Psoas muscle (tissue), 8 donors: ENCODE data around the gene ALDH6A1. TPM values are rescaled to one million over a fixed set of nuclear protein-coding genes. Genes with fewer than 3 reads are reported as not detected.
"Not testable (repeated sequence)": the region's sequence is repeated elsewhere in the genome, so short reads cannot be mapped to it uniquely, and the experiment has no call there.

Source experiments
- ATAC-seq, 4 donors: fragments of 200-7000 bp; cut with Tn5 transposase; one replicate each; pipeline ENCODE4 v1.9.1; 2020; ENCODE audit warnings: moderate library complexity in 3 of 4, mild to moderate bottlenecking in 2 of 4
- DNase-seq, 2 donors: peaks; one replicate each; pipeline ENCODE4 v3.0.0-alpha.2; 2020
- H3K27ac ChIP-seq: fragments of 200-600 bp; one replicate; pipeline ENCODE4 v1.8.0; 2022
- H3K27me3 ChIP-seq, 3 donors: fragments of 200-600 bp in 1 of 3; one replicate each; pipeline versions ENCODE4 v1.6.1 to v1.8.0; 2013 to 2022; ENCODE audit warnings: low read length in 2 of 3, mild to moderate bottlenecking in 2 of 3, moderate library complexity in 1 of 3; ENCODE audit not compliant: insufficient read depth in 3 of 3
- H3K36me3 ChIP-seq, 2 donors: fragments of 200-600 bp in 1 of 2; one replicate each; pipeline versions ENCODE4 v1.6.1 to v1.8.0; 2013 to 2022; ENCODE audit warnings: low read depth in 1 of 2, mild to moderate bottlenecking in 1 of 2, moderate library complexity in 1 of 2; ENCODE audit not compliant: insufficient read depth in 1 of 2
- H3K4me1 ChIP-seq: fragments of 200-600 bp; one replicate; pipeline ENCODE4 v1.8.0; 2022
- H3K4me3 ChIP-seq: fragments of 200-600 bp; one replicate; pipeline ENCODE4 v1.8.0; 2022; ENCODE audit warnings: mild to moderate bottlenecking
- H3K9me3 ChIP-seq: fragments of 200-600 bp; one replicate; pipeline ENCODE4 v1.8.0; 2022
- WGBS, 3 donors: extraction: QIAGEN DNeasy Blood & Tissue Kit; methylation state at CpG; one replicate each; pipeline versions ENCODE4 v1.1.6 to v1.1.7; 2013; 5-methylcytosine and 5-hydroxymethylcytosine counted together
- intact Hi-C, 2 donors: fragments of 100-400 bp; cut with DNase I; formaldehyde crosslinking; loops; one replicate each; pipeline versions ENCODE4 v1.11.0 to v1.14.2; 2022
- polyA plus RNA-seq, 3 donors: library from polyadenylated mRNA; stranded (reverse); fragments of 200-250 nt; gene quantifications; one replicate each; pipeline ENCODE4 v1.2.3, GENCODE V29; 2013
- total RNA-seq, 4 donors: library from RNA; stranded (reverse); fragmentation: NEBNext Ultra II Directional in 2 of 4; extraction: Animal tissue kit (Norgen Biotek cat#: 25700) in 2 of 4; gene quantifications; one replicate each; pipeline versions ENCODE4 v1.2.1 to v1.2.4, GENCODE V29; 2021 to 2023
- TF ChIP-seq, protein P1 (sequence below): fragments of 200-600 bp; IDR thresholded peaks from one replicate; pipeline ENCODE4 v1.8.0; 2022; ENCODE audit warnings: antibody characterized with exemption
- donor health status: healthy with polysubstance abuse.
- donor health status: DM: no; HTN: no; CAD: no; lungs with moderate emphysema.
- donor health status: Bipolar disorder and iron deficiency.
- donor health status: healthy.
- donor health status: DM: yes; HTN: yes; CAD: no.
- donor health status: DM: no; HTN: no; CAD: no.
- donor health status: DM: no; HTN: no; CAD: no.
- donor health status: DM: yes; HTN: yes; CAD: no.

The ALDH6A1 gene
- total and polyA plus RNA-seq, 7 donors, result 7.3 to 60.5 (median 22.3) TPM

DNA sequence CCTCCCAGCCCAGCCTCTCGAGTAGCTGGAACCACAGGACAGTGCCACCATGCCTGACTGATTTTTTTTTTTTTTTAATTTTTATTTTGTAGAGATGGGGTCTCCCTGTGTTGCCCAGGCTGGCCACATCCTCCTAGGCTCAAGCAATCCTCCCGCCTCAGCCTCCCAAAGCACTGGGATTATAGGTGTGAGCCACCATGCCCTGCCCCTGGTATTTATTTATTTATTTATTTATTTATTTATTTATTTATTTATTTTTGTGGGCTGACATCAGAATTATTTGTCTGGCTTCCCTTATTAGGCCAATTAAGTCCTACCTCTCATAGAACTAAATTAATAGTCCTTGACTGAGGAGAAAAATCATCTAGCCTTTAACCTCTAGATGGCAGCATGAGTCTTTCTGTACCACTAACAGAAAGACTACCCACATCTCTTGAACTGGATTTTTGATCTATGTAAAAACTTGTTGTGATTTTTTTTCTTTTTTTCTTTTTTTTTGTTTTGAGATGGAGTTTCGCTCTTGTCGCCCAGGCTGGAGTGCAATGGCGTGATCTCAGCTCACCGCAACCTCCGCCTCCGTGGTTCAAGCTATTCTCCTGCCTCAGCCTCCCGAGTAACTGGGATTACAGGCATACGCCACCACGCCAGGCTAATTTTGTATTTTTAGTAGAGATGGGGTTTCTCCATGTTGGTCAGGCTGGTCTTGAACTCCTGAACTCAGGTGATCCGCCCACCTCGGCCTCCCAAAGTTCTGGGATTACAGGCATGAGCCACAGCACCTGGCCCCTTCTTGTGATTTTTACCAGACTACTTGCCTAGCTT is 27.4 kb upstream of the ALDH6A1 start:
- not testable (repeated sequence) for DNase-seq, H3K27ac ChIP-seq, H3K4me1 ChIP-seq, H3K4me3 ChIP-seq, H3K27me3 ChIP-seq, H3K9me3 ChIP-seq
- peaks cover 0 to 48% of the 10 kb centered on the region in 2 donors for H3K36me3 ChIP-seq
- TF ChIP-seq, protein P1, sequence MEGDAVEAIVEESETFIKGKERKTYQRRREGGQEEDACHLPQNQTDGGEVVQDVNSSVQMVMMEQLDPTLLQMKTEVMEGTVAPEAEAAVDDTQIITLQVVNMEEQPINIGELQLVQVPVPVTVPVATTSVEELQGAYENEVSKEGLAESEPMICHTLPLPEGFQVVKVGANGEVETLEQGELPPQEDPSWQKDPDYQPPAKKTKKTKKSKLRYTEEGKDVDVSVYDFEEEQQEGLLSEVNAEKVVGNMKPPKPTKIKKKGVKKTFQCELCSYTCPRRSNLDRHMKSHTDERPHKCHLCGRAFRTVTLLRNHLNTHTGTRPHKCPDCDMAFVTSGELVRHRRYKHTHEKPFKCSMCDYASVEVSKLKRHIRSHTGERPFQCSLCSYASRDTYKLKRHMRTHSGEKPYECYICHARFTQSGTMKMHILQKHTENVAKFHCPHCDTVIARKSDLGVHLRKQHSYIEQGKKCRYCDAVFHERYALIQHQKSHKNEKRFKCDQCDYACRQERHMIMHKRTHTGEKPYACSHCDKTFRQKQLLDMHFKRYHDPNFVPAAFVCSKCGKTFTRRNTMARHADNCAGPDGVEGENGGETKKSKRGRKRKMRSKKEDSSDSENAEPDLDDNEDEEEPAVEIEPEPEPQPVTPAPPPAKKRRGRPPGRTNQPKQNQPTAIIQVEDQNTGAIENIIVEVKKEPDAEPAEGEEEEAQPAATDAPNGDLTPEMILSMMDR, result peak; percentile 66
- intact Hi-C loops, result loop anchor here (1.0 to 2.0 kb wide), 3 partner anchors 139 to 146 kb away; no protein-coding TSS in a partner anchor
- ATAC-seq, result peak in 3 of 4 donors; percentile 66 to 87 (median 73)
- WGBS, 3 donors, result 91 to 92% (median 91%) methylated on average over 13 of the region's 13 CpGs

DNA sequence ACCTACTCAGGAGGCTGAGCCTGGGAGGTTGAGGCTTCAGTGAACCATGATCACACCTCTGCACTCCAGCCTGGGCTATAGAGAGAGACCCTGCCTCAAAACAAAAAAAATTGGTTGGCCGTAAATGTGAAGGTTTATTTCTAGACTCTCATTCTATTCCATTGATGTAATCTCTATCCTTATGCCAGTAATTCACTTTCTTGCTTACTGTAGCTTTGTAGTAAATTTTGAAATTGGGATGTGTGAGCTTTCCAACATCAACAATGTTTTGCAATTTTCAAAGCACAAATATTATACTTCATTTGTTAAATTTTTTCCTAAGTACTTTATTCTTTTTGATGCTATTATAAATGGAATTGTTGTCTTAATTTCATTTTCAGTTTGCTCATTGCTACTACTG is 25.1 kb upstream of the ALDH6A1 start:
- H3K9me3 ChIP-seq, result no peaks in the 10 kb centered on the region
- WGBS, 3 donors, result 70 to 90% (median 80%) methylated on average over 1 of the region's 1 CpG
- no peak for ATAC-seq
- DNase-seq, result no peak
- TF ChIP-seq, protein P1, result no peak
- H3K36me3 ChIP-seq, result peaks cover 0 to 56% of the 10 kb centered on the region in 2 donors
- no peak overlapping the region for H3K4me3 ChIP-seq
- H3K27me3 ChIP-seq, result no peaks in the 10 kb centered on the region
- no peaks in the 10 kb centered on the region for H3K4me1 ChIP-seq
- intact Hi-C loops, result no loop called here
- H3K27ac ChIP-seq, result no peak overlapping the region

DNA sequence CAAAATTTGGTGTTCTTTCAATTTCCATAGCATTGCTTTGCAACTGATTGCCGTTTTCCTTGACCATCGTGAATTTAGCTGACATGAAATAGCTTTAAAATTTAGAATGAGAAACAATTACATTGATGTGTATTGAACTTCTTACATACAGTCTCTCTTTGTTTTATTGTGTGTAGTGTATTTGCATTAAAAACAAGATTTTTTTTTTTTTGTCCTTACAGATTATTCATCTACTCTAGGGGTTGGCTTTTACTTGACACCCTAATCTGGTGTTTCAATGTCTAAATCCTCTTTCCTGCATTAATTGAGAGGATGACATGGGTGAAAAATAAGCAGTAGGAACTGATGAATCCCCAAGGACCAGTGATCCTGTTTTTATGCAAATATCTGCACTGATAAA is 21.1 kb upstream of the ALDH6A1 start:
- intact Hi-C loops, result no loop called here
- WGBS, 3 donors, result 91 to 95% (median 92%) methylated on average over 2 of the region's 2 CpGs
- H3K27me3 ChIP-seq, result no peaks in the 10 kb centered on the region
- TF ChIP-seq, protein P1, result no peak
- peaks cover 0 to 79% of the 10 kb centered on the region in 2 donors for H3K36me3 ChIP-seq
- DNase-seq (no peak), ATAC-seq (no peak)
- no peak overlapping the region for H3K27ac ChIP-seq
- peaks cover under 1% of the 10 kb centered on the region for H3K4me1 ChIP-seq
- H3K9me3 ChIP-seq, result no peaks in the 10 kb centered on the region
- H3K4me3 ChIP-seq, result no peak overlapping the region

DNA sequence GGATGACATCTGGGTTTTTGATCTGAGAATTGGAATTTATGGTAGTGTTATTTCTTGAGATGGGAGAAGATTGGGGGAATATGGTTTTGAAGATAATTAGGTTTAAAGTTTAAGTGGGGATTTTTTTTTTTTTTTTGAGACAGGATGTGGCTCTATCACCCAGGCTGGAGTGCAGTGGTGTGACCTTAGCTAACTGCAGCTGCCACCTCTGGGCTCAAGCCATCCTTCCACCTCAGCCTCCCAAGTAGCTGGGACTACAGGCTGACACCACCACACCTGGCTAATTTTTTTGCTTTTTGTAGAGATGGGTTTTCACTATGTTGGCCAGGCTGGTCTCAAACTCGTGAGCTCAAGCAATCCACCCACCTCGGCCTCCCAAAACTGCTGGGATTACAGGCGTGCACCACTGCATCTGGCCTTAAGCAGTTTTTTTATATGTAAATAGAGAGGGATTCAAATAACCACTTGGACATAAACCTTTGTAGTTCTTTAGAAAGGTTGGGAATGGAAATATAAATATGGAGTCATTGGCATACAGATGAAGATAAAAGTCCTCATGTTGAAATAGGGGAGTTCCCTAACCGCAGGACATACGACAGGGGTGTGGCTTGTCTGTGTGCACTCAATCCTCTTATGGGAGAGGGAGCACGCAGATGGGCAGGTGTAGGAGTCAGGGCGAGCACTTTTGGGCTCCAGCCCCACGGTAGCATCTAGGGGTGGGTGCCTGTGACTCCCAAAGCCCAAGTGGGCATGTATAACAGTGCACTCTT is 5.2 kb upstream of the ALDH6A1 start:
- WGBS, 3 donors, result 92 to 96% (median 94%) methylated on average over 8 of the region's 8 CpGs
- TF ChIP-seq, protein P1, result no peak
- intact Hi-C loops, result no loop called here

More for the DNA sequence above, 5.2 kb upstream of the ALDH6A1 start:
- no peaks in the 10 kb centered on the region for H3K27me3 ChIP-seq
- peaks cover 0 to 42% of the 10 kb centered on the region in 2 donors for H3K36me3 ChIP-seq
- DNase-seq, result no peak
- no peaks in the 10 kb centered on the region for H3K9me3 ChIP-seq
- no peak overlapping the region for H3K4me3 ChIP-seq
- H3K27ac ChIP-seq, result no peak overlapping the region
- ATAC-seq, result no peak
- peaks cover 16% of the 10 kb centered on the region for H3K4me1 ChIP-seq
